Lung (tissue), 12 donors: ENCODE measurements around the gene CPLANE1. TPM values are rescaled to one million over a fixed set of nuclear protein-coding genes. Genes with fewer than 3 reads are reported as not detected.

Experiments used
- ATAC-seq: fragments of 200-7000 bp; cut with Tn5 transposase; one replicate; pipeline ENCODE4 v1.9.1; 2020; ENCODE audit warnings: moderate number of reproducible peaks; ENCODE audit not compliant: insufficient read depth, low FRiP score
- DNase-seq, 3 donors: peaks; one replicate each; pipeline ENCODE4 v3.0.0-alpha.2; 2013 to 2017
- H3K27ac ChIP-seq, 2 donors: one replicate each; pipeline ENCODE4 v1.5.1; 2013; ENCODE audit warnings: mild to moderate bottlenecking in 2 of 2, moderate library complexity in 2 of 2, control low read depth in 1 of 2, inconsistent platforms in 1 of 2, low read depth in 1 of 2, low read length in 1 of 2
- H3K27me3 ChIP-seq, 3 donors: one replicate each; pipeline ENCODE4 v1.5.1; 2013; ENCODE audit warnings: low read length in 2 of 3; ENCODE audit not compliant: control insufficient read depth in 3 of 3, insufficient read depth in 3 of 3
- H3K36me3 ChIP-seq, 4 donors: one replicate each; pipeline ENCODE4 v1.5.1; 2013; ENCODE audit warnings: low read length in 4 of 4, mild to moderate bottlenecking in 1 of 4, moderate library complexity in 1 of 4; ENCODE audit not compliant: control insufficient read depth in 4 of 4, insufficient read depth in 4 of 4
- H3K4me1 ChIP-seq, 5 donors: one replicate each; pipeline ENCODE4 v1.5.1; 2013; ENCODE audit warnings: low read length in 5 of 5, mild to moderate bottlenecking in 2 of 5, moderate library complexity in 1 of 5; ENCODE audit not compliant: control insufficient read depth in 5 of 5, insufficient read depth in 5 of 5
- H3K4me3 ChIP-seq: one replicate; pipeline ENCODE4 v1.5.1; 2013; ENCODE audit warnings: mild to moderate bottlenecking, control low read depth, moderate library complexity
- H3K9ac ChIP-seq, 2 donors: one replicate each; pipeline ENCODE4 v1.5.1; 2013; ENCODE audit warnings: low read length in 2 of 2, control low read depth in 1 of 2; ENCODE audit not compliant: insufficient read depth in 1 of 2
- H3K9me3 ChIP-seq, 4 donors: one replicate each; pipeline ENCODE4 v1.5.1; 2013; ENCODE audit warnings: low read length in 3 of 4, mild to moderate bottlenecking in 1 of 4, moderate library complexity in 1 of 4; ENCODE audit not compliant: control insufficient read depth in 4 of 4, insufficient read depth in 3 of 4
- CTCF ChIP-seq: IDR thresholded peaks from 2 replicates; pipeline ENCODE4 v1.5.1; 2012; ENCODE audit warnings: mild to moderate bottlenecking; ENCODE audit errors: control extremely low read depth, extremely low read depth
- WGBS, 2 donors: extraction: QIAGEN DNeasy Blood & Tissue Kit; methylation state at CpG; one replicate each; pipeline ENCODE4 v1.1.7; 2013; 5-methylcytosine and 5-hydroxymethylcytosine counted together
- polyA plus RNA-seq, 2 donors: library from polyadenylated mRNA; stranded (reverse); fragments of 200-250 nt; gene quantifications; one replicate each; pipeline ENCODE4 v1.2.1, GENCODE V29; 2013
- total RNA-seq, 2 donors: library from RNA; depleted of rRNA in 1 of 2; stranded (reverse); fragments of >200 nt in 1 of 2; gene quantifications; one replicate each; pipeline ENCODE4 v1.2.1, GENCODE V29; 2014 to 2021
- donor health status: control.
- donor health status: control.
- donor health status: Bipolar disorder and iron deficiency.
- donor health status: healthy.
- donor health status: DM: yes; HTN: yes; CAD: no.

Gene CPLANE1
- total and polyA plus RNA-seq, 4 donors: 2.5 to 66.4 (median 12.5) TPM

GRCh38 chr5:37187465-37187977 is 61.7 kb downstream of the CPLANE1 start:
- ATAC-seq: no peak
- Histone ChIP-seq H3K27me3 (no peaks in the 10 kb centered on the region), H3K4me1 (no peaks in the 10 kb centered on the region), H3K4me3 (no peak overlapping the region), H3K27ac (no peak overlapping the region), H3K9ac (no peak overlapping the region), H3K36me3 (peaks cover 3 to 32% (median 12%) of the 10 kb centered on the region in 4 donors), H3K9me3 (no peaks in the 10 kb centered on the region)
- no peak for TF ChIP-seq CTCF
- DNase-seq: no peak
- WGBS, 2 donors: 95% methylated on average over 3 of the region's 3 CpGs

GRCh38 chr5:37184748-37185364 is 64.3 kb downstream of the CPLANE1 start:
- no peak for DNase-seq
- WGBS, 2 donors: 79 to 88% methylated on average over 4 of the region's 4 CpGs
- H3K4me1 ChIP-seq: no peaks in the 10 kb centered on the region

GRCh38 chr5:37182667-37183066 is 66.5 kb downstream of the CPLANE1 start:
- Histone ChIP-seq H3K9me3 (no peaks in the 10 kb centered on the region), H3K27me3 (no peaks in the 10 kb centered on the region), H3K4me1 (no peaks in the 10 kb centered on the region), H3K9ac (no peak overlapping the region), H3K4me3 (no peak overlapping the region), H3K36me3 (peaks cover 4 to 36% (median 13%) of the 10 kb centered on the region in 4 donors), H3K27ac (no peak overlapping the region)
- no peak for TF ChIP-seq CTCF
- DNase-seq (no peak), ATAC-seq (no peak)
- 81 to 90% methylated on average over 1 of the region's 1 CpG for WGBS, 2 donors

More at GRCh38 chr5:37184748-37185364, 64.3 kb downstream of the CPLANE1 start:
- H3K9me3 ChIP-seq: no peaks in the 10 kb centered on the region
- H3K27ac ChIP-seq: no peak overlapping the region
- no peak for TF ChIP-seq CTCF
- H3K4me3 ChIP-seq: no peak overlapping the region
- no peak for ATAC-seq
- no peak overlapping the region for H3K9ac ChIP-seq
- no peaks in the 10 kb centered on the region for H3K27me3 ChIP-seq
- H3K36me3 ChIP-seq: peaks cover 2 to 30% (median 10%) of the 10 kb centered on the region in 4 donors
